Uterus (tissue), 2 donors: ENCODE measurements around the gene SNAP29.

Experiments used
- POLR2A ChIP-seq, 2 donors: fragments of 450-650 bp; IDR thresholded peaks; one replicate each; pipeline ENCODE4 v1.6.1; 2016; ENCODE audit warnings: antibody characterized with exemption in 2 of 2, mild to moderate bottlenecking in 1 of 2, moderate library complexity in 1 of 2
- TF ChIP-seq, protein P1 (sequence below), 4 experiments: fragments of 200-600 bp in 2 of 4; fragments of 450-650 bp in 2 of 4; sonication (generic) in 2 of 4; IDR thresholded peaks; one replicate each; pipeline ENCODE4 v1.5.1; 2016 to 2019; ENCODE audit warnings: antibody characterized with exemption in 4 of 4, mild to moderate bottlenecking in 2 of 4, moderate library complexity in 1 of 4

- TF ChIP-seq, protein P1, sequence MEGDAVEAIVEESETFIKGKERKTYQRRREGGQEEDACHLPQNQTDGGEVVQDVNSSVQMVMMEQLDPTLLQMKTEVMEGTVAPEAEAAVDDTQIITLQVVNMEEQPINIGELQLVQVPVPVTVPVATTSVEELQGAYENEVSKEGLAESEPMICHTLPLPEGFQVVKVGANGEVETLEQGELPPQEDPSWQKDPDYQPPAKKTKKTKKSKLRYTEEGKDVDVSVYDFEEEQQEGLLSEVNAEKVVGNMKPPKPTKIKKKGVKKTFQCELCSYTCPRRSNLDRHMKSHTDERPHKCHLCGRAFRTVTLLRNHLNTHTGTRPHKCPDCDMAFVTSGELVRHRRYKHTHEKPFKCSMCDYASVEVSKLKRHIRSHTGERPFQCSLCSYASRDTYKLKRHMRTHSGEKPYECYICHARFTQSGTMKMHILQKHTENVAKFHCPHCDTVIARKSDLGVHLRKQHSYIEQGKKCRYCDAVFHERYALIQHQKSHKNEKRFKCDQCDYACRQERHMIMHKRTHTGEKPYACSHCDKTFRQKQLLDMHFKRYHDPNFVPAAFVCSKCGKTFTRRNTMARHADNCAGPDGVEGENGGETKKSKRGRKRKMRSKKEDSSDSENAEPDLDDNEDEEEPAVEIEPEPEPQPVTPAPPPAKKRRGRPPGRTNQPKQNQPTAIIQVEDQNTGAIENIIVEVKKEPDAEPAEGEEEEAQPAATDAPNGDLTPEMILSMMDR (IDR thresholded peaks at IDR 0.05) = no peak
- TF ChIP-seq POLR2A (IDR thresholded peaks at IDR 0.05) = no peak
These were observed 1.6 kb upstream of the SNAP29 start for GRCh38 chr22:20857247-20857643.
